ENCODE results near the gene ACBD3. TPM values are rescaled to one million over a fixed set of nuclear protein-coding genes. Genes with fewer than 3 reads are reported as not detected.

ACBD3 gene
- total and polyA plus RNA-seq, 2 of the 8 experiments (the other 6 are each of a cell fraction or from before 2014, with no cell fraction given), result 8.4 to 29.4 TPM

DNA sequence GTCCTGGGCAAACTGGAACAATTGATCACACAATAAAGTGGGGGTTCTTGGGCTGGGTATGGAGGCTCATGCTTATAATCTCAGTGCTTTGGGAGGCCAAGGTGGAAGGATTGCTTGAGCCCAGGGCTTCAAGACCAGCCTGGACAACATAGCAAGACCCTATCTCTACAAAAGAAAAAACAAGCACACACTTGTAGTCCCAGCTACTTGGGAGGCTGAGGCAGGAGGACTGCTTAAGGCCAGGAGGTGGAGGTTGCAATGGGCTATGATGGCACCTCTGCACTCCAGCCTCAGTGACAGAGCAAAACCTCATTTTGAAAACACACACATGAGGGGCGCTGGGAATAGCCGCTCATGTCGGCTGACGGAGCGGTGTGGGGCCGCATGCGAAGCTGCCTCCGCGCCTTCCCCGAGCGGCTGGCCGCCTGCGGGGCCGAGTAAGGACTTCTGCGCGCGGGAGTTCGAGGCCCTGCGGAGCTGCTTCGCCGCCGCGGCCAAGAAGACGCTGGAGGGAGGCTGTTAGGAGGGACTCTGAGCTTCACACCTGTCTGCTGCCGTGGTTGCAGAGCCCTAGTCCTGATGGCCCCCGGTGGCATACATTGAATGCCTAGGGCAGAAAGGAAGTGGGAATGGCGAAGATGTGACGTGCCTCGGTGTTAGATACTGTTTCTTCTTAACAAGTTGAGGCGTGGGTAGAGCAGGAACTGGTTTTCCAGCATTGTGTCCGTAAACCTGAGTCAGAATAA, 59.5 kb downstream of the ACBD3 start:
- H2BK120ac ChIP-seq (replicated peaks; ENCODE audit: low read depth, low read length), result no peak overlapping the region
- H3K79me2 ChIP-seq (ENCODE audit: control insufficient read depth in 1 of 2, insufficient read depth in 2 of 2, low read length in 2 of 2), result no peaks in the 10 kb centered on the region
- no peak overlapping the region for H3K4me3 ChIP-seq (ENCODE audit: extremely low read depth in 1 of 4, insufficient read depth in 2 of 4, low read depth in 3 of 4, low read length in 4 of 4)
- no peaks in the 10 kb centered on the region for H4K20me1 ChIP-seq (replicated peaks in 1 of 2; ENCODE audit: control insufficient read depth in 1 of 2, insufficient read depth in 2 of 2, low read length in 2 of 2)
- H3K56ac ChIP-seq (replicated peaks; ENCODE audit: insufficient read length, low read depth, low read length), result no peak overlapping the region
- no peak overlapping the region for H2BK5ac ChIP-seq (ENCODE audit: low read depth, low read length)
- no peak overlapping the region for H2BK12ac ChIP-seq (ENCODE audit: low read depth, low read length)
- H4K5ac ChIP-seq (ENCODE audit: insufficient read length, low read depth, low read length), result no peak overlapping the region
- no peak overlapping the region for H3K27ac ChIP-seq (ENCODE audit: low read depth, low read length)
- FAIRE-seq (no peak), DNase-seq (ENCODE audit: low read depth in 1 of 2, low spot score in 2 of 2) (no peak)
- H3K9me3 ChIP-seq (ENCODE audit: insufficient read depth in 2 of 2, low read depth in 1 of 2, low read length in 1 of 2), result no peaks in the 10 kb centered on the region
- no peak overlapping the region for H3K9ac ChIP-seq (replicated peaks in 1 of 4; ENCODE audit: extremely low read depth in 1 of 4, low read depth in 3 of 4, low read length in 3 of 4)
- WGBS, 2 experiments (ENCODE audit: extremely low coverage in 1 of 2, insufficient coverage in 1 of 2, insufficient read length in 1 of 2, insufficient replicate concordance in 2 of 2, low coverage in 1 of 2, low lambda C conversion rate in 2 of 2, missing lambda C conversion rate in 1 of 2), result 90% methylated on average over 29 of the region's 31 CpGs; no CpG with 5 or more reads in 1 of the 2 experiments
- no peaks in the 10 kb centered on the region for H3K79me1 ChIP-seq (ENCODE audit: low read depth, low read length)
- H4K8ac ChIP-seq (ENCODE audit: extremely low read depth, insufficient read depth, low read length), result no peak overlapping the region; the same call in 1 of the 2 replicates
- ChIA-PET CTCF (ENCODE audit: partially characterized antibody) (interaction anchor here (0.6 to 9.1 kb wide), 12 partner anchors 10 to 215 kb away, joined by 3 to 139 read pairs (median 9); partner anchors contain the start of gene MIXL1), POLR2A (ENCODE audit: partially characterized antibody) (interaction anchor here (0.6 to 1.5 kb wide), 5 partner anchors 10 to 127 kb away, joined by 3 to 5 read pairs (median 3); partner anchors contain the start of gene SDE2)
- no peak overlapping the region for H2AFZ ChIP-seq (ENCODE audit: low read length)
- no peaks in the 10 kb centered on the region for H3K36me3 ChIP-seq (ENCODE audit: control insufficient read depth in 2 of 4, insufficient read depth in 4 of 4, low read length in 3 of 4)
- no peak overlapping the region for H3K4ac ChIP-seq (replicated peaks; ENCODE audit: insufficient read length, low read depth, low read length)
- no peak overlapping the region for H2AK5ac ChIP-seq (ENCODE audit: low read depth, low read length)
- no peak overlapping the region for H3K18ac ChIP-seq (ENCODE audit: extremely low read depth, low read length)
- H3K4me1 ChIP-seq (replicated peaks in 1 of 4; ENCODE audit: control insufficient read depth in 3 of 4, insufficient read depth in 4 of 4, low read length in 3 of 4), result peaks cover 4 to 28% (median 14%) of the 10 kb centered on the region in 4 experiments
- H3K27me3 ChIP-seq (replicated peaks in 1 of 4; ENCODE audit: control insufficient read depth in 3 of 4, extremely low read depth in 1 of 4, insufficient read depth in 3 of 4, low read length in 3 of 4), result no peaks in the 10 kb centered on the region; a peak in 1 of 7 replicates
- no peak overlapping the region for H4K91ac ChIP-seq (replicated peaks; ENCODE audit: insufficient read length, low read length)
- H2BK20ac ChIP-seq (ENCODE audit: low read length), result 0 out of 2 replicates have a peak overlapping the region, but pooled peaks have one; percentile 75
- H3K4me2 ChIP-seq (ENCODE audit: insufficient read depth in 1 of 2, low read depth in 2 of 2, low read length in 2 of 2), result 0 out of 4 replicates have a peak overlapping the region, but pooled peaks of 1 of the 2 experiments have one; percentile 21
- H3K23me2 ChIP-seq (ENCODE audit: low read depth, low read length), result peaks cover 6% of the 10 kb centered on the region; the same call in 1 of the 2 replicates
- H2BK15ac ChIP-seq (ENCODE audit: low read length), result peak overlapping the region; percentile 88; the same call in 1 of the 2 replicates
- no peak overlapping the region for H3K23ac ChIP-seq (ENCODE audit: insufficient read length)
- no peak overlapping the region for H3K14ac ChIP-seq (ENCODE audit: insufficient read length)
- no peak for TF ChIP-seq SP2 (IDR thresholded peaks at IDR 0.05; ENCODE audit: low read length)
- TF ChIP-seq MAFK (IDR thresholded peaks at IDR 0.05; ENCODE audit: low read depth, low read length), result no peak
- TF ChIP-seq SUZ12 (IDR thresholded peaks at IDR 0.05; ENCODE audit: low read length), result no peak
- no peak for TF ChIP-seq BCL11A (IDR thresholded peaks at IDR 0.05; ENCODE audit: low read depth in 2 of 2, low read length in 2 of 2)
- no peak for TF ChIP-seq NRF1 (IDR thresholded peaks at IDR 0.05; ENCODE audit: low read depth, low read length)
- TF ChIP-seq TBP (IDR thresholded peaks at IDR 0.05; ENCODE audit: low read depth, low read length), result no peak
- no peak for TF ChIP-seq RBBP5 (IDR thresholded peaks at IDR 0.05; ENCODE audit: borderline replicate concordance, low read depth, low read length)
- TF ChIP-seq, protein P1, sequence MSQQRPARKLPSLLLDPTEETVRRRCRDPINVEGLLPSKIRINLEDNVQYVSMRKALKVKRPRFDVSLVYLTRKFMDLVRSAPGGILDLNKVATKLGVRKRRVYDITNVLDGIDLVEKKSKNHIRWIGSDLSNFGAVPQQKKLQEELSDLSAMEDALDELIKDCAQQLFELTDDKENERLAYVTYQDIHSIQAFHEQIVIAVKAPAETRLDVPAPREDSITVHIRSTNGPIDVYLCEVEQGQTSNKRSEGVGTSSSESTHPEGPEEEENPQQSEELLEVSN (IDR thresholded peaks at IDR 0.05), result no peak
- no peak for TF ChIP-seq POU5F1 (IDR thresholded peaks at IDR 0.05; ENCODE audit: low read depth, low read length)
- no peak for TF ChIP-seq NANOG (IDR thresholded peaks at IDR 0.05; ENCODE audit: insufficient read depth, low read depth, low read length, poor library complexity, severe bottlenecking)
- TF ChIP-seq KDM1A (IDR thresholded peaks at IDR 0.05; ENCODE audit: borderline replicate concordance, low read length), result no peak
- no peak for TF ChIP-seq BRCA1 (IDR thresholded peaks at IDR 0.05; ENCODE audit: low read depth, low read length)
